OCI-LY7 (cell line): ENCODE measurements around the gene DNMBP.

Experiments used
- CTCF ChIP-seq: fragments of 200-600 bp; sonication (generic); conservative IDR thresholded peaks from 2 replicates; pipeline ENCODE4 v1.5.1; 2014; ENCODE audit warnings: mild to moderate bottlenecking, antibody characterized with exemption, low read length, moderate library complexity, mixed read lengths
- EZH2phosphoT487 ChIP-seq: fragments of 200-600 bp; sonication (generic); IDR thresholded peaks from 2 replicates; pipeline ENCODE4 v1.6.1; 2018; ENCODE audit warnings: low read depth, borderline replicate concordance, mild to moderate bottlenecking, mixed run types, antibody characterized with exemption, low read length, moderate library complexity, mixed read lengths

DNA sequence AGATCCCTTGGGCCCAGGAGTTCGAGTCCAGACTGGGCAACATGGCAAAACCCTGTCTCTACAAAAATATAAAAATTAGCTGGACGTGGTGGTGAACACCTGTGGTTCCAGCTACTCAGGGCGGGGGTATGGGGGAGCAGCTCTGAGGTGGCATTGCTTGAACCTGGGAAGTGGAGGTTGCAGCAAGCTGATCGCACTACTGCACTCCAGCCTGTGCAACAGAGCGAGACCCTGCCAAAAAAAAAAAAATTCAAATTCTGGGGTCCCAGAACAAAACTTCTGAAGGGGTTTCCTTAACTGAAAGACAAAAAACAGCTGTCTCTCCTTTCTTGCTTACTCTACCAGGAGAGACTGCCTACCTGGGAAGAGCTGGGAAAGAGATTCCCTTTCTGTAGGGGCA is 27.0 kb downstream of the DNMBP start:
- no peak for TF ChIP-seq CTCF
- no peak for TF ChIP-seq EZH2phosphoT487
